GM21528 (cell line): Measurements from ENCODE around the gene HMGCL.
"Not testable (repeated sequence)": the region's sequence is repeated elsewhere in the genome, so short reads cannot be mapped to it uniquely, and the experiment has no call there.

Source experiments
- ATAC-seq: cut with Tn5 transposase; IDR thresholded peaks from one replicate; pipeline ENCODE4 v1.9.1; 2021; ENCODE audit warnings: mild to moderate bottlenecking, moderate library complexity; ENCODE audit not compliant: unreplicated experiment, low FRiP score

Gene HMGCL

GRCh38 chr1:23827717-23828116 is 2.5 kb upstream of the HMGCL start:
- ATAC-seq, result no peak

GRCh38 chr1:23826590-23826989 is 1.4 kb upstream of the HMGCL start:
- ATAC-seq, result not testable (repeated sequence)

GRCh38 chr1:23825762-23826522 is 713 bp upstream of the HMGCL start:
- ATAC-seq, result peak; percentile 70

GRCh38 chr1:23824711-23825075 is 536 bp downstream of the HMGCL start:
- no peak for ATAC-seq

GRCh38 chr1:23823767-23824166 is 1.5 kb downstream of the HMGCL start:
- no peak for ATAC-seq

- ATAC-seq, result no peak
Measured at GRCh38 chr1:23817633-23818032, 7.6 kb downstream of the HMGCL start.

- no peak for ATAC-seq
Measured at GRCh38 chr1:23816906-23817305, 8.3 kb downstream of the HMGCL start.

- ATAC-seq, result no peak
Measured at GRCh38 chr1:23816361-23816760, 8.9 kb downstream of the HMGCL start.

- ATAC-seq, result no peak
Measured at GRCh38 chr1:23814016-23814415, 11.2 kb downstream of the HMGCL start.

GRCh38 chr1:23810818-23811540 is 14.2 kb downstream of the HMGCL start:
- ATAC-seq, result no peak

- no peak for ATAC-seq
Measured at GRCh38 chr1:23809751-23810171, 15.5 kb downstream of the HMGCL start.

GRCh38 chr1:23807453-23807852 is 17.8 kb downstream of the HMGCL start:
- ATAC-seq, result no peak

GRCh38 chr1:23806280-23806679 is 18.9 kb downstream of the HMGCL start:
- ATAC-seq, result no peak

GRCh38 chr1:23805025-23805424 is 20.2 kb downstream of the HMGCL start:
- ATAC-seq, result no peak

GRCh38 chr1:23804183-23804835 is 20.9 kb downstream of the HMGCL start:
- no peak for ATAC-seq

- ATAC-seq, result no peak
Measured at GRCh38 chr1:23803674-23804073, 21.6 kb downstream of the HMGCL start.

GRCh38 chr1:23802809-23803342 is 22.4 kb downstream of the HMGCL start:
- not testable (repeated sequence) for ATAC-seq

GRCh38 chr1:23801876-23802275 is 23.4 kb downstream of the HMGCL start:
- no peak for ATAC-seq

- no peak for ATAC-seq
Measured at GRCh38 chr1:23801338-23801748, 23.9 kb downstream of the HMGCL start.

GRCh38 chr1:23800400-23801337 is 24.6 kb downstream of the HMGCL start, which contains the start of gene GALE:
Gene GALE, minus strand, starts transcription at chr1:23800754. Its CDS starts 1,747 bp downstream, at chr1:23799007.
- peak; percentile 65 for ATAC-seq
